HepG2 (cell line): Measurements from ENCODE around the gene INO80C. TPM values are rescaled to one million over a fixed set of nuclear protein-coding genes. Genes with fewer than 3 reads are reported as not detected.

Experiments used
- AGO1 ChIP-seq: fragments of 200-400 bp; formaldehyde crosslinking; IDR thresholded peaks from 2 replicates; pipeline ENCODE4 v1.6.1; 2017; ENCODE audit warnings: mild to moderate bottlenecking, low read depth, low read length, moderate library complexity; ENCODE audit not compliant: poor library complexity, severe bottlenecking
- ATAD3A ChIP-seq: sonication (generic); formaldehyde crosslinking; IDR thresholded peaks from 2 replicates; pipeline ENCODE4 v1.4.0; 2020; ENCODE audit warnings: missing genetic modification reagents
- CBX5 ChIP-seq: sonication (generic); formaldehyde crosslinking; IDR thresholded peaks from 2 replicates; pipeline ENCODE4 v1.4.0; 2020; ENCODE audit warnings: missing genetic modification reagents, borderline replicate concordance
- ELF3 ChIP-seq: IDR thresholded peaks from 2 replicates; pipeline ENCODE4 v1.6.1; 2016; ENCODE audit warnings: missing genetic modification reagents, missing compliant biosample characterization
- HNRNPL ChIP-seq: fragments of 200-400 bp; formaldehyde crosslinking; IDR thresholded peaks from 2 replicates; pipeline ENCODE4 v1.6.1; 2017; ENCODE audit warnings: mild to moderate bottlenecking, low read depth, low read length
- KMT2B ChIP-seq: IDR thresholded peaks from 2 replicates; pipeline ENCODE4 v1.6.1; 2016; ENCODE audit warnings: missing genetic modification reagents, missing compliant biosample characterization
- NFIB ChIP-seq: sonication (generic); formaldehyde crosslinking; IDR thresholded peaks from 2 replicates; pipeline ENCODE4 v1.9.0; 2021; ENCODE audit warnings: missing genetic modification reagents, mild to moderate bottlenecking, borderline replicate concordance
- SIN3A ChIP-seq: IDR thresholded peaks from 2 replicates; pipeline ENCODE4 v1.6.1; 2011; ENCODE audit warnings: low read depth, mild to moderate bottlenecking, control low read depth, low read length, borderline replicate concordance
- SYNCRIP ChIP-seq: fragments of 200-400 bp; formaldehyde crosslinking; IDR thresholded peaks from 2 replicates; pipeline ENCODE4 v1.6.1; 2018; ENCODE audit warnings: mild to moderate bottlenecking, low read depth, low read length; ENCODE audit not compliant: insufficient read depth
- TEAD3 ChIP-seq: optimal IDR thresholded peaks from 2 replicates; pipeline ENCODE3; 2016; ENCODE audit warnings: borderline replicate concordance
- YEATS4 ChIP-seq: sonication (generic); formaldehyde crosslinking; IDR thresholded peaks from 2 replicates; pipeline ENCODE4 v1.4.0; 2020; ENCODE audit warnings: missing genetic modification reagents, borderline replicate concordance
- ZFP1 ChIP-seq: IDR thresholded peaks from 2 replicates; pipeline ENCODE4 v1.6.1; 2016
- ZNF263 ChIP-seq: sonication (generic); formaldehyde crosslinking; IDR thresholded peaks from 2 replicates; pipeline ENCODE4 v1.4.0; 2020; ENCODE audit warnings: missing genetic modification reagents
- ZNF33B ChIP-seq: sonication (generic); formaldehyde crosslinking; IDR thresholded peaks from 2 replicates; pipeline ENCODE4 v1.5.1; 2020; ENCODE audit warnings: mild to moderate bottlenecking, missing genetic modification reagents
- ZNF782 ChIP-seq: sonication (generic); formaldehyde crosslinking; IDR thresholded peaks from 2 replicates; pipeline ENCODE4 v1.4.0; 2020; ENCODE audit warnings: missing genetic modification reagents, mild to moderate bottlenecking, borderline replicate concordance
- polyA plus RNA-seq, 8 experiments: library from polyadenylated mRNA; depleted of rRNA in 3 of 8; stranded (reverse) in 7 of 8; unstranded in 1 of 8; fragments of >200 nt; fragmentation: Illumina TruSeq in 4 of 8; extraction: Trizol in 4 of 8; gene quantifications; 2 replicates each; pipeline versions ENCODE4 v1.2.1 to v1.2.3, GENCODE V29; 2011 to 2016; ENCODE audit warnings: low read depth in 4 of 8, missing spikeins in 1 of 8, mixed read lengths in 1 of 8; ENCODE audit not compliant: insufficient read depth in 1 of 8
- total RNA-seq, 5 experiments: library from RNA; depleted of rRNA; stranded (reverse); fragments of >200 nt; fragmentation: Illumina TruSeq; extraction: Trizol; gene quantifications; 2 replicates each; pipeline ENCODE4 v1.2.3, GENCODE V29; 2016; ENCODE audit warnings: low read depth in 1 of 5
- TF ChIP-seq, protein P1 (sequence below): sonication (generic); formaldehyde crosslinking; IDR thresholded peaks from 2 replicates; pipeline ENCODE4 v1.4.0; 2020; ENCODE audit warnings: missing genetic modification reagents
- TF ChIP-seq, protein P2 (sequence below): sonication (generic); formaldehyde crosslinking; IDR thresholded peaks from 2 replicates; pipeline ENCODE4 v1.4.0; 2020; ENCODE audit warnings: low read depth, missing genetic modification reagents
- TF ChIP-seq, protein P3 (sequence below): fragments of 450-650 bp; IDR thresholded peaks from 2 replicates; pipeline ENCODE4 v1.6.1; 2017; ENCODE audit warnings: mild to moderate bottlenecking
- TF ChIP-seq, protein P4 (sequence below): sonication (generic); formaldehyde crosslinking; IDR thresholded peaks from 2 replicates; pipeline ENCODE4 v1.5.0; 2020; ENCODE audit warnings: mild to moderate bottlenecking, missing genetic modification reagents

Gene INO80C
- total and polyA plus RNA-seq, 2 of the 13 experiments (the other 11 are each of a cell fraction or from before 2014, with no cell fraction given): 8.2 to 15.4 TPM

DNA sequence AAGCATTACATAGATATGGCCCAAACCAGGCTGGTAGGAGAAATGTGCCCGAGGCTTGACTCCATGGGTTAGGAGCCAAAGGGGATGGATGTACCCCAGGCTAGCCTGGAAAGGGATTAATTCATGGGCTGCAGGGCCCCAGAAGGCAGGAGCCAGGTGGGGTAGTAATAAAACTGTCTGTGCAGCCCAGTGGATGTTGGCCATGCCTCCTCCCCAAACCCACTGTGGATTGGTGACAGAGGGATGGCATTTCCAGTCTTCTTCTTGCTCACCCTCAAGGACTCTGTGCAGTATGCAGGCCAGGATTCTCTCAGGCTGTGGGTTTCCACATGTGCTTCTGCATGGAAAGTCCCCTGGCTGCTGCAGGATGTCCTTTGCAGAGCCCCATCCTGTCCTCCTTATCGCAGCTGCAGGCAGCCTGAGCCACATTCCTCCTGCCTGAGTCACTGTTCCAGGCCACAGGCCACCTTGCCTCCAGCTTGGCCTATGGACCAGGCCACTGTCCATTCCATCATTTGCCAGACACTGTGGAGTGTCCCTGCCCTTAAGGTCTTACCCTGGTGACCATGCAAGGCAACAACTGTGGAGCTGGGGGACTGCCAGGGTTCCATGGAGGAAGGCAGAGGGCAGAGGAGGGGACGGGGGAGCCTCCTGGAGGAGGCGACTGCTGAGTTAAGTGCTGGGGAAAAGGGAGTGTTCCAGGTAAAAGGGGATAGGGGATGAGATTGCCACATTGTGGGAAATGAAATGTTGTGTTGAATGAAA is 38.9 kb downstream of the INO80C start (continued):
- TF ChIP-seq CBX5 (CRISPR knock-in tag): peak; percentile 81; the same call in 1 of the 2 replicates
- peak; percentile 99 for TF ChIP-seq TEAD3 (CRISPR knock-in tag)
- TF ChIP-seq ZNF33B (CRISPR knock-in tag): no peak
- no peak for TF ChIP-seq NFIB (CRISPR knock-in tag)
- TF ChIP-seq ZNF263: no peak
- TF ChIP-seq ELF3 (CRISPR knock-in tag): peak; percentile 16; the same call in 1 of the 2 replicates
- TF ChIP-seq HNRNPL: 0 out of 2 replicates have a peak, but pooled peaks have one; percentile 52
- TF ChIP-seq KMT2B (CRISPR knock-in tag): no peak
- no peak for TF ChIP-seq ATAD3A (CRISPR knock-in tag)
- peak; percentile 43; the same call in 1 of the 2 replicates for TF ChIP-seq YEATS4
- TF ChIP-seq, protein P1, sequence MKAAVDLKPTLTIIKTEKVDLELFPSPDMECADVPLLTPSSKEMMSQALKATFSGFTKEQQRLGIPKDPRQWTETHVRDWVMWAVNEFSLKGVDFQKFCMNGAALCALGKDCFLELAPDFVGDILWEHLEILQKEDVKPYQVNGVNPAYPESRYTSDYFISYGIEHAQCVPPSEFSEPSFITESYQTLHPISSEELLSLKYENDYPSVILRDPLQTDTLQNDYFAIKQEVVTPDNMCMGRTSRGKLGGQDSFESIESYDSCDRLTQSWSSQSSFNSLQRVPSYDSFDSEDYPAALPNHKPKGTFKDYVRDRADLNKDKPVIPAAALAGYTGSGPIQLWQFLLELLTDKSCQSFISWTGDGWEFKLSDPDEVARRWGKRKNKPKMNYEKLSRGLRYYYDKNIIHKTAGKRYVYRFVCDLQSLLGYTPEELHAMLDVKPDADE: no peak
- TF ChIP-seq ZFP1 (CRISPR knock-in tag): no peak
- TF ChIP-seq SIN3A: no peak
- TF ChIP-seq, protein P2, sequence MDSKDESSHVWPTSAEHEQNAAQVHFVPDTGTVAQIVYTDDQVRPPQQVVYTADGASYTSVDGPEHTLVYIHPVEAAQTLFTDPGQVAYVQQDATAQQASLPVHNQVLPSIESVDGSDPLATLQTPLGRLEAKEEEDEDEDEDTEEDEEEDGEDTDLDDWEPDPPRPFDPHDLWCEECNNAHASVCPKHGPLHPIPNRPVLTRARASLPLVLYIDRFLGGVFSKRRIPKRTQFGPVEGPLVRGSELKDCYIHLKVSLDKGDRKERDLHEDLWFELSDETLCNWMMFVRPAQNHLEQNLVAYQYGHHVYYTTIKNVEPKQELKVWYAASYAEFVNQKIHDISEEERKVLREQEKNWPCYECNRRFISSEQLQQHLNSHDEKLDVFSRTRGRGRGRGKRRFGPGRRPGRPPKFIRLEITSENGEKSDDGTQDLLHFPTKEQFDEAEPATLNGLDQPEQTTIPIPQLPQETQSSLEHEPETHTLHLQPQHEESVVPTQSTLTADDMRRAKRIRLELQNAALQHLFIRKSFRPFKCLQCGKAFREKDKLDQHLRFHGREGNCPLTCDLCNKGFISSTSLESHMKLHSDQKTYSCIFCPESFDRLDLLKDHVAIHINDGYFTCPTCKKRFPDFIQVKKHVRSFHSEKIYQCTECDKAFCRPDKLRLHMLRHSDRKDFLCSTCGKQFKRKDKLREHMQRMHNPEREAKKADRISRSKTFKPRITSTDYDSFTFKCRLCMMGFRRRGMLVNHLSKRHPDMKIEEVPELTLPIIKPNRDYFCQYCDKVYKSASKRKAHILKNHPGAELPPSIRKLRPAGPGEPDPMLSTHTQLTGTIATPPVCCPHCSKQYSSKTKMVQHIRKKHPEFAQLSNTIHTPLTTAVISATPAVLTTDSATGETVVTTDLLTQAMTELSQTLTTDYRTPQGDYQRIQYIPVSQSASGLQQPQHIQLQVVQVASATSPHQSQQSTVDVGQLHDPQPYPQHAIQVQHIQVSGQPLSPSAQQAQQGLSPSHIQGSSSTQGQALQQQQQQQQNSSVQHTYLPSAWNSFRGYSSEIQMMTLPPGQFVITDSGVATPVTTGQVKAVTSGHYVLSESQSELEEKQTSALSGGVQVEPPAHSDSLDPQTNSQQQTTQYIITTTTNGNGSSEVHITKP (CRISPR knock-in tag): no peak
- TF ChIP-seq SYNCRIP: no peak
- TF ChIP-seq, protein P3, sequence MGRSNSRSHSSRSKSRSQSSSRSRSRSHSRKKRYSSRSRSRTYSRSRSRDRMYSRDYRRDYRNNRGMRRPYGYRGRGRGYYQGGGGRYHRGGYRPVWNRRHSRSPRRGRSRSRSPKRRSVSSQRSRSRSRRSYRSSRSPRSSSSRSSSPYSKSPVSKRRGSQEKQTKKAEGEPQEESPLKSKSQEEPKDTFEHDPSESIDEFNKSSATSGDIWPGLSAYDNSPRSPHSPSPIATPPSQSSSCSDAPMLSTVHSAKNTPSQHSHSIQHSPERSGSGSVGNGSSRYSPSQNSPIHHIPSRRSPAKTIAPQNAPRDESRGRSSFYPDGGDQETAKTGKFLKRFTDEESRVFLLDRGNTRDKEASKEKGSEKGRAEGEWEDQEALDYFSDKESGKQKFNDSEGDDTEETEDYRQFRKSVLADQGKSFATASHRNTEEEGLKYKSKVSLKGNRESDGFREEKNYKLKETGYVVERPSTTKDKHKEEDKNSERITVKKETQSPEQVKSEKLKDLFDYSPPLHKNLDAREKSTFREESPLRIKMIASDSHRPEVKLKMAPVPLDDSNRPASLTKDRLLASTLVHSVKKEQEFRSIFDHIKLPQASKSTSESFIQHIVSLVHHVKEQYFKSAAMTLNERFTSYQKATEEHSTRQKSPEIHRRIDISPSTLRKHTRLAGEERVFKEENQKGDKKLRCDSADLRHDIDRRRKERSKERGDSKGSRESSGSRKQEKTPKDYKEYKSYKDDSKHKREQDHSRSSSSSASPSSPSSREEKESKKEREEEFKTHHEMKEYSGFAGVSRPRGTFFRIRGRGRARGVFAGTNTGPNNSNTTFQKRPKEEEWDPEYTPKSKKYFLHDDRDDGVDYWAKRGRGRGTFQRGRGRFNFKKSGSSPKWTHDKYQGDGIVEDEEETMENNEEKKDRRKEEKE: no peak
- TF ChIP-seq ZNF782 (CRISPR knock-in tag): no peak
- no peak for TF ChIP-seq AGO1
- TF ChIP-seq, protein P4, sequence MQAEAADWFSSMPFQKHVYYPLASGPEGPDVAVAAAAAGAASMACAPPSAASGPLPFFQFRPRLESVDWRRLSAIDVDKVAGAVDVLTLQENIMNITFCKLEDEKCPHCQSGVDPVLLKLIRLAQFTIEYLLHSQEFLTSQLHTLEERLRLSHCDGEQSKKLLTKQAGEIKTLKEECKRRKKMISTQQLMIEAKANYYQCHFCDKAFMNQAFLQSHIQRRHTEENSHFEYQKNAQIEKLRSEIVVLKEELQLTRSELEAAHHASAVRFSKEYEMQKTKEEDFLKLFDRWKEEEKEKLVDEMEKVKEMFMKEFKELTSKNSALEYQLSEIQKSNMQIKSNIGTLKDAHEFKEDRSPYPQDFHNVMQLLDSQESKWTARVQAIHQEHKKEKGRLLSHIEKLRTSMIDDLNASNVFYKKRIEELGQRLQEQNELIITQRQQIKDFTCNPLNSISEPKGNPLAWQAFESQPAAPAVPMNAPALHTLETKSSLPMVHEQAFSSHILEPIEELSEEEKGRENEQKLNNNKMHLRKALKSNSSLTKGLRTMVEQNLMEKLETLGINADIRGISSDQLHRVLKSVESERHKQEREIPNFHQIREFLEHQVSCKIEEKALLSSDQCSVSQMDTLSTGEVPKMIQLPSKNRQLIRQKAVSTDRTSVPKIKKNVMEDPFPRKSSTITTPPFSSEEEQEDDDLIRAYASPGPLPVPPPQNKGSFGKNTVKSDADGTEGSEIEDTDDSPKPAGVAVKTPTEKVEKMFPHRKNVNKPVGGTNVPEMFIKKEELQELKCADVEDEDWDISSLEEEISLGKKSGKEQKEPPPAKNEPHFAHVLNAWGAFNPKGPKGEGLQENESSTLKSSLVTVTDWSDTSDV (CRISPR knock-in tag): no peak
